WTC11 (cell line): ENCODE results near the gene KCTD2.

Experiments
- CBFB ChIP-seq: sonication (generic); formaldehyde crosslinking; IDR thresholded peaks from 2 replicates; pipeline ENCODE4 v1.8.1; 2022; ENCODE audit warnings: mild to moderate bottlenecking, low read depth, missing genetic modification reagents
- FOXK1 ChIP-seq: sonication (generic); formaldehyde crosslinking; IDR thresholded peaks from 2 replicates; pipeline ENCODE4 v1.8.0; 2022; ENCODE audit warnings: mild to moderate bottlenecking, moderate library complexity, missing genetic modification reagents
- NR3C1 ChIP-seq: sonication (generic); formaldehyde crosslinking; conservative IDR thresholded peaks from 2 replicates; pipeline ENCODE4 v1.8.1; 2023; ENCODE audit warnings: low read depth, mild to moderate bottlenecking, missing genetic modification reagents
- SMAD3 ChIP-seq: sonication (generic); formaldehyde crosslinking; IDR thresholded peaks from 2 replicates; pipeline ENCODE4 v1.8.0; 2022; ENCODE audit warnings: missing genetic modification reagents, mild to moderate bottlenecking, borderline replicate concordance
- SP1 ChIP-seq: sonication (generic); formaldehyde crosslinking; conservative IDR thresholded peaks from 2 replicates; pipeline ENCODE4 v1.8.1; 2022; ENCODE audit warnings: missing genetic modification reagents
- ZNF263 ChIP-seq: sonication (generic); formaldehyde crosslinking; IDR thresholded peaks from 2 replicates; pipeline ENCODE4 v1.8.1; 2022; ENCODE audit warnings: low read depth, mild to moderate bottlenecking, moderate library complexity, missing genetic modification reagents
- ZNF317 ChIP-seq: sonication (generic); formaldehyde crosslinking; IDR thresholded peaks from 2 replicates; pipeline ENCODE4 v1.8.1; 2023; ENCODE audit warnings: low read depth, mild to moderate bottlenecking, moderate library complexity, missing genetic modification reagents, borderline replicate concordance
- TF ChIP-seq, protein P1 (sequence below): fragments of 200-600 bp; IDR thresholded peaks from 2 replicates; pipeline ENCODE4 v1.8.0; 2022; ENCODE audit warnings: antibody characterized with exemption
- TF ChIP-seq, protein P2 (sequence below): sonication (generic); formaldehyde crosslinking; IDR thresholded peaks from 2 replicates; pipeline ENCODE4 v1.8.1; 2023; ENCODE audit warnings: mild to moderate bottlenecking, missing genetic modification reagents, moderate library complexity
- TF ChIP-seq, protein P3 (sequence below): sonication (generic); formaldehyde crosslinking; IDR thresholded peaks from 2 replicates; pipeline ENCODE4 v1.8.1; 2023; ENCODE audit warnings: mild to moderate bottlenecking, missing genetic modification reagents, moderate library complexity
- TF ChIP-seq, protein P4 (sequence below): sonication (generic); formaldehyde crosslinking; IDR thresholded peaks from 2 replicates; pipeline ENCODE4 v1.8.1; 2023; ENCODE audit warnings: mild to moderate bottlenecking, missing genetic modification reagents
- TF ChIP-seq, protein P5 (sequence below): sonication (generic); formaldehyde crosslinking; IDR thresholded peaks from 2 replicates; pipeline ENCODE4 v1.8.1; 2023; ENCODE audit warnings: mild to moderate bottlenecking, moderate library complexity, missing genetic modification reagents
- TF ChIP-seq, protein P6 (sequence below): fragments of 250-450 bp; sonication (Bioruptor Pico); IDR thresholded peaks from 2 replicates; pipeline ENCODE4 v1.9.0; 2021; ENCODE audit warnings: mild to moderate bottlenecking, borderline replicate concordance
- TF ChIP-seq, protein P7 (sequence below): sonication (generic); formaldehyde crosslinking; IDR thresholded peaks from 2 replicates; pipeline ENCODE4 v1.8.0; 2022; ENCODE audit warnings: mild to moderate bottlenecking, missing genetic modification reagents

DNA sequence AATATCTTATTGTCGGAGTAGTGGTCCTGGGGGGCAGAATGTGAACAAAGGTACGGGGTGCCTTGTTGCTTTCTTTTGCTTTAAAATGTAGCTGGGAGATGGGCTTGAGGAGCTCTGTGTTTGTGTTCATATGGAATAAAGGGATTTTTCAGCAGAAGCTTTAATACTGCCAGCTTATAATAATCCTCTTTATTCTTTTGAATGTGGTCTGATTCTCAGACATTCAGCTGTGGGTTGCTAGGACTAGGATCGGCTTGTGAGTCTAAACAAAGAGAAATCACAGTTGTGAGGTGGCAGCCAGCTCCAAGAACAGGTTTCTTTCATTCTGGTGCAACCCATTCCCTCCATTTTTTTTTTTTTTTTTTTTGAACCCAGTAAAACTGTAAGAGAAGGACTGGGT lies 27.3 kb upstream of the KCTD2 start:
- TF ChIP-seq, protein P1, sequence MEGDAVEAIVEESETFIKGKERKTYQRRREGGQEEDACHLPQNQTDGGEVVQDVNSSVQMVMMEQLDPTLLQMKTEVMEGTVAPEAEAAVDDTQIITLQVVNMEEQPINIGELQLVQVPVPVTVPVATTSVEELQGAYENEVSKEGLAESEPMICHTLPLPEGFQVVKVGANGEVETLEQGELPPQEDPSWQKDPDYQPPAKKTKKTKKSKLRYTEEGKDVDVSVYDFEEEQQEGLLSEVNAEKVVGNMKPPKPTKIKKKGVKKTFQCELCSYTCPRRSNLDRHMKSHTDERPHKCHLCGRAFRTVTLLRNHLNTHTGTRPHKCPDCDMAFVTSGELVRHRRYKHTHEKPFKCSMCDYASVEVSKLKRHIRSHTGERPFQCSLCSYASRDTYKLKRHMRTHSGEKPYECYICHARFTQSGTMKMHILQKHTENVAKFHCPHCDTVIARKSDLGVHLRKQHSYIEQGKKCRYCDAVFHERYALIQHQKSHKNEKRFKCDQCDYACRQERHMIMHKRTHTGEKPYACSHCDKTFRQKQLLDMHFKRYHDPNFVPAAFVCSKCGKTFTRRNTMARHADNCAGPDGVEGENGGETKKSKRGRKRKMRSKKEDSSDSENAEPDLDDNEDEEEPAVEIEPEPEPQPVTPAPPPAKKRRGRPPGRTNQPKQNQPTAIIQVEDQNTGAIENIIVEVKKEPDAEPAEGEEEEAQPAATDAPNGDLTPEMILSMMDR = no peak
- TF ChIP-seq, protein P2, sequence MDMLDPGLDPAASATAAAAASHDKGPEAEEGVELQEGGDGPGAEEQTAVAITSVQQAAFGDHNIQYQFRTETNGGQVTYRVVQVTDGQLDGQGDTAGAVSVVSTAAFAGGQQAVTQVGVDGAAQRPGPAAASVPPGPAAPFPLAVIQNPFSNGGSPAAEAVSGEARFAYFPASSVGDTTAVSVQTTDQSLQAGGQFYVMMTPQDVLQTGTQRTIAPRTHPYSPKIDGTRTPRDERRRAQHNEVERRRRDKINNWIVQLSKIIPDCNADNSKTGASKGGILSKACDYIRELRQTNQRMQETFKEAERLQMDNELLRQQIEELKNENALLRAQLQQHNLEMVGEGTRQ = no peak
- TF ChIP-seq, protein P3, sequence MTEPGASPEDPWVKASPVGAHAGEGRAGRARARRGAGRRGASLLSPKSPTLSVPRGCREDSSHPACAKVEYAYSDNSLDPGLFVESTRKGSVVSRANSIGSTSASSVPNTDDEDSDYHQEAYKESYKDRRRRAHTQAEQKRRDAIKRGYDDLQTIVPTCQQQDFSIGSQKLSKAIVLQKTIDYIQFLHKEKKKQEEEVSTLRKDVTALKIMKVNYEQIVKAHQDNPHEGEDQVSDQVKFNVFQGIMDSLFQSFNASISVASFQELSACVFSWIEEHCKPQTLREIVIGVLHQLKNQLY (CRISPR knock-in tag) = no peak
- TF ChIP-seq, protein P4, sequence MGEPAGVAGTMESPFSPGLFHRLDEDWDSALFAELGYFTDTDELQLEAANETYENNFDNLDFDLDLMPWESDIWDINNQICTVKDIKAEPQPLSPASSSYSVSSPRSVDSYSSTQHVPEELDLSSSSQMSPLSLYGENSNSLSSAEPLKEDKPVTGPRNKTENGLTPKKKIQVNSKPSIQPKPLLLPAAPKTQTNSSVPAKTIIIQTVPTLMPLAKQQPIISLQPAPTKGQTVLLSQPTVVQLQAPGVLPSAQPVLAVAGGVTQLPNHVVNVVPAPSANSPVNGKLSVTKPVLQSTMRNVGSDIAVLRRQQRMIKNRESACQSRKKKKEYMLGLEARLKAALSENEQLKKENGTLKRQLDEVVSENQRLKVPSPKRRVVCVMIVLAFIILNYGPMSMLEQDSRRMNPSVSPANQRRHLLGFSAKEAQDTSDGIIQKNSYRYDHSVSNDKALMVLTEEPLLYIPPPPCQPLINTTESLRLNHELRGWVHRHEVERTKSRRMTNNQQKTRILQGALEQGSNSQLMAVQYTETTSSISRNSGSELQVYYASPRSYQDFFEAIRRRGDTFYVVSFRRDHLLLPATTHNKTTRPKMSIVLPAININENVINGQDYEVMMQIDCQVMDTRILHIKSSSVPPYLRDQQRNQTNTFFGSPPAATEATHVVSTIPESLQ (CRISPR knock-in tag) = no peak
- TF ChIP-seq, protein P5, sequence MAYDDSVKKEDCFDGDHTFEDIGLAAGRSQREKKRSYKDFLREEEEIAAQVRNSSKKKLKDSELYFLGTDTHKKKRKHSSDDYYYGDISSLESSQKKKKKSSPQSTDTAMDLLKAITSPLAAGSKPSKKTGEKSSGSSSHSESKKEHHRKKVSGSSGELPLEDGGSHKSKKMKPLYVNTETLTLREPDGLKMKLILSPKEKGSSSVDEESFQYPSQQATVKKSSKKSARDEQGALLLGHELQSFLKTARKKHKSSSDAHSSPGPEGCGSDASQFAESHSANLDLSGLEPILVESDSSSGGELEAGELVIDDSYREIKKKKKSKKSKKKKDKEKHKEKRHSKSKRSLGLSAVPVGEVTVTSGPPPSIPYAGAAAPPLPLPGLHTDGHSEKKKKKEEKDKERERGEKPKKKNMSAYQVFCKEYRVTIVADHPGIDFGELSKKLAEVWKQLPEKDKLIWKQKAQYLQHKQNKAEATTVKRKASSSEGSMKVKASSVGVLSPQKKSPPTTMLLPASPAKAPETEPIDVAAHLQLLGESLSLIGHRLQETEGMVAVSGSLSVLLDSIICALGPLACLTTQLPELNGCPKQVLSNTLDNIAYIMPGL (CRISPR knock-in tag) = no peak
- TF ChIP-seq, protein P6, sequence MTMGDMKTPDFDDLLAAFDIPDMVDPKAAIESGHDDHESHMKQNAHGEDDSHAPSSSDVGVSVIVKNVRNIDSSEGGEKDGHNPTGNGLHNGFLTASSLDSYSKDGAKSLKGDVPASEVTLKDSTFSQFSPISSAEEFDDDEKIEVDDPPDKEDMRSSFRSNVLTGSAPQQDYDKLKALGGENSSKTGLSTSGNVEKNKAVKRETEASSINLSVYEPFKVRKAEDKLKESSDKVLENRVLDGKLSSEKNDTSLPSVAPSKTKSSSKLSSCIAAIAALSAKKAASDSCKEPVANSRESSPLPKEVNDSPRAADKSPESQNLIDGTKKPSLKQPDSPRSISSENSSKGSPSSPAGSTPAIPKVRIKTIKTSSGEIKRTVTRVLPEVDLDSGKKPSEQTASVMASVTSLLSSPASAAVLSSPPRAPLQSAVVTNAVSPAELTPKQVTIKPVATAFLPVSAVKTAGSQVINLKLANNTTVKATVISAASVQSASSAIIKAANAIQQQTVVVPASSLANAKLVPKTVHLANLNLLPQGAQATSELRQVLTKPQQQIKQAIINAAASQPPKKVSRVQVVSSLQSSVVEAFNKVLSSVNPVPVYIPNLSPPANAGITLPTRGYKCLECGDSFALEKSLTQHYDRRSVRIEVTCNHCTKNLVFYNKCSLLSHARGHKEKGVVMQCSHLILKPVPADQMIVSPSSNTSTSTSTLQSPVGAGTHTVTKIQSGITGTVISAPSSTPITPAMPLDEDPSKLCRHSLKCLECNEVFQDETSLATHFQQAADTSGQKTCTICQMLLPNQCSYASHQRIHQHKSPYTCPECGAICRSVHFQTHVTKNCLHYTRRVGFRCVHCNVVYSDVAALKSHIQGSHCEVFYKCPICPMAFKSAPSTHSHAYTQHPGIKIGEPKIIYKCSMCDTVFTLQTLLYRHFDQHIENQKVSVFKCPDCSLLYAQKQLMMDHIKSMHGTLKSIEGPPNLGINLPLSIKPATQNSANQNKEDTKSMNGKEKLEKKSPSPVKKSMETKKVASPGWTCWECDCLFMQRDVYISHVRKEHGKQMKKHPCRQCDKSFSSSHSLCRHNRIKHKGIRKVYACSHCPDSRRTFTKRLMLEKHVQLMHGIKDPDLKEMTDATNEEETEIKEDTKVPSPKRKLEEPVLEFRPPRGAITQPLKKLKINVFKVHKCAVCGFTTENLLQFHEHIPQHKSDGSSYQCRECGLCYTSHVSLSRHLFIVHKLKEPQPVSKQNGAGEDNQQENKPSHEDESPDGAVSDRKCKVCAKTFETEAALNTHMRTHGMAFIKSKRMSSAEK (CRISPR knock-in tag) = no peak
- TF ChIP-seq ZNF317 (CRISPR knock-in tag) (no peak), CBFB (no peak), SP1 (CRISPR knock-in tag) (no peak), FOXK1 (CRISPR knock-in tag) (no peak), NR3C1 (no peak), ZNF263 (no peak), SMAD3 (CRISPR knock-in tag) (no peak)
- TF ChIP-seq, protein P7, sequence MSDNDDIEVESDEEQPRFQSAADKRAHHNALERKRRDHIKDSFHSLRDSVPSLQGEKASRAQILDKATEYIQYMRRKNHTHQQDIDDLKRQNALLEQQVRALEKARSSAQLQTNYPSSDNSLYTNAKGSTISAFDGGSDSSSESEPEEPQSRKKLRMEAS (CRISPR knock-in tag) = no peak
